Keratinocyte (primary cell): ENCODE results near the gene USP13. TPM values are rescaled to one million over a fixed set of nuclear protein-coding genes. Genes with fewer than 3 reads are reported as not detected.

Source experiments
- DNase-seq: peaks from one replicate; pipeline ENCODE4 v3.0.0-alpha.2; 2011; ENCODE audit warnings: low read depth, missing footprints, low spot score
- FAIRE-seq: peaks from 2 replicates; lab custom pipeline; 2011; peaks lifted over from hg19 to GRCh38; lab: Jason Lieb, UNC
- H2AFZ ChIP-seq: 2 replicates; pipeline ENCODE4 v1.6.0; 2012; ENCODE audit warnings: low read length, control low read depth, inconsistent platforms; ENCODE audit not compliant: control insufficient read depth
- H3K27ac ChIP-seq: 2 replicates; pipeline ENCODE4 v1.5.1; 2011; ENCODE audit warnings: low read length; ENCODE audit not compliant: control insufficient read depth, insufficient read depth
- H3K27me3 ChIP-seq: 3 replicates; pipeline ENCODE4 v1.6.0; 2011; ENCODE audit warnings: low read length; ENCODE audit not compliant: control insufficient read depth, insufficient read depth; ENCODE audit errors: extremely low read depth
- H3K36me3 ChIP-seq, 2 experiments: 2 replicates in 1 of 2; 3 replicates in 1 of 2; pipeline ENCODE4 v1.5.1; 2011; ENCODE audit warnings: low read length in 2 of 2, mild to moderate bottlenecking in 1 of 2; ENCODE audit not compliant: control insufficient read depth in 2 of 2, insufficient read depth in 2 of 2; ENCODE audit errors: extremely low read depth in 1 of 2
- H3K4me1 ChIP-seq: 3 replicates; pipeline ENCODE4 v1.5.1; 2011; ENCODE audit warnings: low read length; ENCODE audit not compliant: control insufficient read depth, insufficient read depth; ENCODE audit errors: extremely low read depth
- H3K4me2 ChIP-seq: 3 replicates; pipeline ENCODE4 v1.6.0; 2011; ENCODE audit warnings: low read depth, low read length; ENCODE audit not compliant: control insufficient read depth, insufficient read depth; ENCODE audit errors: extremely low read depth
- H3K4me3 ChIP-seq, 3 experiments: fragments of 200-600 bp in 1 of 3; sonication (generic) in 1 of 3; 2 replicates in 2 of 3; 3 replicates in 1 of 3; pipeline ENCODE4 v1.5.1; 2011 to 2016; ENCODE audit warnings: low read length in 3 of 3, mild to moderate bottlenecking in 3 of 3, control low read depth in 2 of 3, inconsistent platforms in 1 of 3, low read depth in 1 of 3, mixed read lengths in 1 of 3, mixed run types in 1 of 3, moderate library complexity in 1 of 3; ENCODE audit not compliant: control insufficient read depth in 2 of 3, insufficient read depth in 2 of 3; ENCODE audit errors: extremely low read depth in 1 of 3
- H3K79me2 ChIP-seq: 2 replicates; pipeline ENCODE4 v1.6.0; 2012; ENCODE audit warnings: low read length; ENCODE audit not compliant: control insufficient read depth, insufficient read depth
- H3K9ac ChIP-seq: 3 replicates; pipeline ENCODE4 v1.6.0; 2011; ENCODE audit warnings: low read length; ENCODE audit not compliant: control insufficient read depth, insufficient read depth; ENCODE audit errors: extremely low read depth
- H3K9me1 ChIP-seq: 3 replicates; pipeline ENCODE4 v1.6.0; 2011; ENCODE audit warnings: low read length; ENCODE audit not compliant: control insufficient read depth, insufficient read depth; ENCODE audit errors: extremely low read depth
- H3K9me3 ChIP-seq: 2 replicates; pipeline ENCODE4 v1.5.1; 2012; ENCODE audit warnings: low read depth, low read length; ENCODE audit not compliant: control insufficient read depth
- H4K20me1 ChIP-seq: 3 replicates; pipeline ENCODE4 v1.6.0; 2011; ENCODE audit warnings: low read length; ENCODE audit not compliant: control insufficient read depth, insufficient read depth; ENCODE audit errors: extremely low read depth
- CTCF ChIP-seq, 3 experiments: IDR thresholded peaks in 1 of 3; conservative IDR thresholded peaks in 1 of 3; optimal IDR thresholded peaks in 1 of 3; 2 replicates in 2 of 3; 3 replicates in 1 of 3; pipeline versions ENCODE3 to v1.5.1; 2011; ENCODE audit warnings: low read length in 3 of 3, mild to moderate bottlenecking in 3 of 3, moderate library complexity in 2 of 3, control low read depth in 1 of 3, inconsistent platforms in 1 of 3; ENCODE audit not compliant: insufficient read depth in 2 of 3; ENCODE audit errors: extremely low read depth in 1 of 3
- EZH2 ChIP-seq: IDR thresholded peaks from one replicate; pipeline ENCODE4 v1.6.1; 2012; ENCODE audit warnings: inconsistent platforms, mild to moderate bottlenecking, low read length, moderate library complexity
- dilution Hi-C: fragments of 300-500 bp; cut with MboI; formaldehyde crosslinking; loops from one replicate; pipeline ENCODE4 v1.7.0; 2020; ENCODE audit warnings: low sequenced_read_pairs; ENCODE audit not compliant: extremely low pct_ligation_motif_present
- polyA plus RNA-seq, 5 experiments: library from polyadenylated mRNA; depleted of rRNA in 3 of 5; stranded (reverse) in 3 of 5; stranded (forward) in 1 of 5; unstranded in 1 of 5; fragments of >200 nt; gene quantifications; 1 replicate in 1 of 5; 2 replicates in 3 of 5; 3 replicates in 1 of 5; pipeline versions ENCODE4 v1.2.1 to v1.2.3, GENCODE V29; 2011 to 2012; ENCODE audit warnings: missing spikeins in 2 of 5, low read depth in 1 of 5, low replicate concordance in 1 of 5

USP13 gene
- polyA plus RNA-seq, 1 donor (not counting 4 experiments of a cell fraction or from before 2014, with no cell fraction given), result 3.3 TPM

- no peak for DNase-seq
- TF ChIP-seq EZH2 (no peak), CTCF (optimal IDR thresholded peaks at IDR 0.05 in 1 of 3, IDR thresholded peaks at IDR 0.05 in 1 of 3, conservative IDR thresholded peaks at IDR 0.05 in 1 of 3; ENCODE audit: extremely low read depth in 1 of 3, insufficient read depth in 2 of 3, low read length in 3 of 3) (no peak)
- no peak overlapping the region for H3K9ac ChIP-seq
These were observed 86.2 kb downstream of the USP13 start for GRCh38 chr3:179738998-179739397.

GRCh38 chr3:179739816-179740594, 87.2 kb downstream of the USP13 start:
- Histone ChIP-seq H3K4me3 (no peak overlapping the region), H2AFZ (no peak overlapping the region), H3K9ac (no peak overlapping the region), H3K4me1 (peaks cover 1% of the 10 kb centered on the region), H3K9me3 (no peaks in the 10 kb centered on the region), H3K4me2 (no peak overlapping the region), H4K20me1 (no peaks in the 10 kb centered on the region), H3K27ac (no peak overlapping the region), H3K9me1 (no peaks in the 10 kb centered on the region), H3K36me3 (no peaks in the 10 kb centered on the region), H3K79me2 (no peaks in the 10 kb centered on the region), H3K27me3 (no peaks in the 10 kb centered on the region)
- dilution Hi-C loops, result no loop called here
- FAIRE-seq, result no peak
- DNase-seq, result no peak
- TF ChIP-seq CTCF (optimal IDR thresholded peaks at IDR 0.05 in 1 of 3, IDR thresholded peaks at IDR 0.05 in 1 of 3, conservative IDR thresholded peaks at IDR 0.05 in 1 of 3; ENCODE audit: extremely low read depth in 1 of 3, insufficient read depth in 2 of 3, low read length in 3 of 3) (no peak), EZH2 (no peak)

More at GRCh38 chr3:179738998-179739397, 86.2 kb downstream of the USP13 start:
- Histone ChIP-seq H3K4me2 (no peak overlapping the region), H3K79me2 (no peaks in the 10 kb centered on the region), H4K20me1 (no peaks in the 10 kb centered on the region), H3K27me3 (no peaks in the 10 kb centered on the region), H3K27ac (no peak overlapping the region), H3K9me3 (no peaks in the 10 kb centered on the region), H2AFZ (no peak overlapping the region), H3K9me1 (no peaks in the 10 kb centered on the region), H3K4me1 (peaks cover 9% of the 10 kb centered on the region), H3K36me3 (no peaks in the 10 kb centered on the region), H3K4me3 (no peak overlapping the region)
- dilution Hi-C loops, result no loop called here
- FAIRE-seq, result no peak
